Natural killer cell (primary cell): ENCODE measurements around the gene MTOR. TPM values are rescaled to one million over a fixed set of nuclear protein-coding genes. Genes with fewer than 3 reads are reported as not detected.
"Not testable (repeated sequence)": the region's sequence is repeated elsewhere in the genome, so short reads cannot be mapped to it uniquely, and the experiment has no call there.

Experiments used
- ATAC-seq, 3 donors: fragments of 150-1000 bp in 2 of 3; fragments of 200-7000 bp in 1 of 3; cut with Tn5 transposase; 1 replicate in 1 of 3; 2 replicates in 2 of 3; pipeline ENCODE4 v1.10.0; 2021; ENCODE audit warnings: mild to moderate bottlenecking in 2 of 3, moderate library complexity in 2 of 3
- DNase-seq, 2 donors: peaks; one replicate each; pipeline versions ENCODE4 v3.0.0 to v3.0.0-alpha.2; 2013 to 2021; ENCODE audit warnings: mixed read lengths in 1 of 2
- H3K27ac ChIP-seq: one replicate; pipeline ENCODE4 v1.5.1; 2013; ENCODE audit warnings: mild to moderate bottlenecking, low read length
- H3K27me3 ChIP-seq: one replicate; pipeline ENCODE4 v1.6.1; 2013; ENCODE audit warnings: low read length; ENCODE audit not compliant: control insufficient read depth, insufficient read depth
- H3K36me3 ChIP-seq: one replicate; pipeline ENCODE4 v1.6.1; 2013; ENCODE audit warnings: low read length; ENCODE audit not compliant: control insufficient read depth, insufficient read depth
- H3K4me1 ChIP-seq: one replicate; pipeline ENCODE4 v1.6.1; 2013; ENCODE audit warnings: low read length; ENCODE audit not compliant: control insufficient read depth, insufficient read depth
- H3K4me3 ChIP-seq: one replicate; pipeline ENCODE4 v1.5.1; 2013; ENCODE audit warnings: low read length
- H3K9me3 ChIP-seq: one replicate; pipeline ENCODE4 v1.6.1; 2013; ENCODE audit warnings: low read length; ENCODE audit not compliant: control insufficient read depth, insufficient read depth
- H3K27ac Mint-ChIP-seq, 2 donors: one replicate each; pipeline ENCODE4 v1.8.0; 2022; ENCODE audit warnings: mild to moderate bottlenecking in 2 of 2, mixed read lengths in 2 of 2, moderate library complexity in 1 of 2
- H3K27me3 Mint-ChIP-seq, 2 donors: one replicate each; pipeline ENCODE4 v1.8.0; 2022; ENCODE audit warnings: low read depth in 2 of 2, mixed read lengths in 2 of 2
- H3K36me3 Mint-ChIP-seq: one replicate; pipeline ENCODE4 v1.8.0; 2022; ENCODE audit warnings: mixed read lengths
- H3K4me1 Mint-ChIP-seq, 2 donors: one replicate each; pipeline ENCODE4 v1.8.0; 2022; ENCODE audit warnings: mixed read lengths in 2 of 2
- H3K4me3 Mint-ChIP-seq: one replicate; pipeline ENCODE4 v1.8.0; 2022; ENCODE audit warnings: mild to moderate bottlenecking, moderate library complexity, mixed read lengths
- H3K9me3 Mint-ChIP-seq, 2 donors: one replicate each; pipeline ENCODE4 v1.8.0; 2022; ENCODE audit warnings: mixed read lengths in 2 of 2
- CTCF ChIP-seq: fragments of 200-600 bp; IDR thresholded peaks from one replicate; pipeline ENCODE4 v1.8.0; 2022; ENCODE audit warnings: antibody characterized with exemption
- WGBS: methylation state at CpG from one replicate; pipeline ENCODE4 v1.1.7; 2013; ENCODE audit warnings: missing lambda C conversion rate; ENCODE audit not compliant: insufficient coverage; 5-methylcytosine and 5-hydroxymethylcytosine counted together
- intact Hi-C: fragments of 100-400 bp; cut with micrococcal nuclease; formaldehyde crosslinking; loops from one replicate; pipeline ENCODE4 v1.14.2; 2022
- total RNA-seq, 4 donors: library from RNA; stranded (reverse); fragments of 120-200 nt in 1 of 4; gene quantifications; one replicate each; pipeline versions ENCODE4 v1.2.3 to v1.2.4, GENCODE V29; 2013 to 2022

The MTOR gene
- total RNA-seq, 3 donors from 2014 or later (not counting 1 experiment from before 2014, with no cell fraction given) = 42.7 to 54.6 (median 43.7) TPM

- Mint-ChIP-seq H3K4me1 (peaks cover 21 to 25% of the 10 kb centered on the region in 2 donors), H3K27me3 (no peaks in the 10 kb centered on the region), H3K9me3 (no peaks in the 10 kb centered on the region), H3K27ac (peak within 1 kb of the TSS; percentile 84 to 87), H3K36me3 (no peaks in the 10 kb centered on the region), H3K4me3 (peak within 1 kb of the TSS; percentile 92)
- Histone ChIP-seq H3K27ac (peak within 1 kb of the TSS; percentile 95), H3K9me3 (no peaks in the 10 kb centered on the region), H3K27me3 (no peaks in the 10 kb centered on the region), H3K4me3 (peak within 1 kb of the TSS; percentile 98), H3K4me1 (peaks cover 28% of the 10 kb centered on the region), H3K36me3 (peaks cover 7% of the 10 kb centered on the region)
- TF ChIP-seq CTCF = no peak
- peak; percentile 89 to 92 (median 90) for ATAC-seq
- DNase-seq = peak; percentile 78 to 93
- WGBS = under 1% methylated on average over 42 of the region's 64 CpGs
- intact Hi-C loops = no loop called here
Observed at GRCh38 chr1:11272832-11273594, 10.7 kb upstream of the MTOR start, which contains the start of gene UBIAD1. Gene UBIAD1 (plus strand): TSS chr1:11273198. CDS start chr1:11273532, 334 bp downstream.

DNA sequence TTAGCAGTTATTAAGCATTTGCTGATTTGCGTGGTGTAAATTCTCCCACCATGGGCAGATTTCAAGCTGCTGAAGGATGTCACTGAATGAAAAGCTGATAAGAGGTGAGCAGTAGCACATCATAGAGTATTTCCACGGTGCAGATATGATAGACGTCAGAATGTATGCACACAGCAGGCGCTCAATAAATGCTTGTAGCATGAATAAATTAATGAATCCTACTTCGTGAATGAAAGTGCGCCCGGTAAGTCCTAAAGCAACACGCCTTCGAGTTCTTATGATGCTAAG lies 10.1 kb upstream of the MTOR start:
- intact Hi-C loops = no loop called here
- no peak for TF ChIP-seq CTCF
- DNase-seq (no peak), ATAC-seq (no peak)
- peaks cover 21 to 22% of the 10 kb centered on the region in 2 donors for H3K4me1 Mint-ChIP-seq
- no peaks in the 10 kb centered on the region for H3K27me3 Mint-ChIP-seq
- peak overlapping the region; percentile 20 for H3K27ac ChIP-seq
- H3K36me3 Mint-ChIP-seq = no peaks in the 10 kb centered on the region
- 21% methylated on average over 9 of the region's 9 CpGs for whole genome bisulfite sequencing
- H3K4me3 ChIP-seq = peak overlapping the region; percentile 37
- H3K9me3 ChIP-seq = no peaks in the 10 kb centered on the region
- no peaks in the 10 kb centered on the region for H3K27me3 ChIP-seq
- peak overlapping the region; percentile 58 for H3K4me3 Mint-ChIP-seq
- H3K4me1 ChIP-seq = peaks cover 28% of the 10 kb centered on the region
- no peak overlapping the region for H3K27ac Mint-ChIP-seq
- H3K36me3 ChIP-seq = peaks cover 7% of the 10 kb centered on the region
- H3K9me3 Mint-ChIP-seq = no peaks in the 10 kb centered on the region

DNA sequence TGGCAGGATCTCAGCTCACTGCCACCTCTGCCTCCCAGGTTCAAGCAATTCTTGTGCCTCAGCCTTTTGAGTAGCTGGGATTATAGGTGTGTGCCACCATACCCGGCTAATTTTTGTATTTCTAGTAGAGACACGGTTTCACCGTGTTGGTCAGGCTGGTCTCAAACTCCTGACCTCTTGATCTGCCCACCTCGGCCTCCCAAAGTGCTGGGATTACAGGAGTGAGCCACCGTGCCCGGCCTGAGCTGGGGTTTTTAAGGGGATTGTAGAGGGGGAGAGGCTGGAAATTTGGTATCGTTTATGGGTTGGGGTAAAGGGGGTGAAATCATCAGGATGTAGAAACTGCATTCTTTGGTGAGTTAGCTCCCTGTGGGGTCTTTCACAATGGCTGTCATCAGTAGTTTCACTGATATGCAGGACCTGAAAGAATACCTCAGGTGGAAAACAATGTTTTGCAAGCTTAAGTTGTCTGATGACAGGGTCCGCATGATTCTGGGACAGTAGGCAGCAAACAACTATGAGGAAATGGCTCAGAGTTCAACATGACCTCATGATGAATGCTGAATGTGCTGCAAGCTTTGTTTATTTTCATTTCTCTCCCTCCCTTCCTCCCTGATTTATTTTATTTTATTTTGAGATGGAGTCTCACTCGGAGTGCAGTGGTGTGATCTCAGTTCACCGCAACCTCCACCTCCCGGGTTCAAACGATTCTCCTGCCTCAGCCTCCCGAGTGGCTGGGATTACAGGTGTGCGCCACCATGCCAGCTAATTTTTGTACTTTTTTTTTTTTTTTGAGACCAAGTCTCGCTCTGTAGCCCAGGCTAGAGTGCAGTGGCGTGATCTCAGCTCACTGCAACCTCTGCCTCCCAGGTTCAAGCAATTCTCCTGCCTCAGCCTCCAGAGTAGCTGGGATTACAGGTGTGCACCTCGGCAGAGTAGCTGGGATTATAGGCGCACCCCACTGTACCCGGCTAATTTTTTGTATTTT lies 5.3 kb upstream of the MTOR start:
- H3K27ac ChIP-seq, H3K4me3 Mint-ChIP-seq, ATAC-seq, H3K9me3 ChIP-seq, H3K4me1 Mint-ChIP-seq, H3K27me3 Mint-ChIP-seq, H3K27me3 ChIP-seq, H3K36me3 Mint-ChIP-seq, H3K4me3 ChIP-seq, H3K9me3 Mint-ChIP-seq, H3K36me3 ChIP-seq, H3K27ac Mint-ChIP-seq, H3K4me1 ChIP-seq, DNase-seq: not testable (repeated sequence)
- 88% methylated on average over 19 of the region's 19 CpGs for WGBS
- intact Hi-C loops = loop anchor here (10.0 kb wide), 1 partner anchor 467 kb away; the partner anchor contains the start of gene AGTRAP
